AG10803 (cell line): ENCODE results near the gene DLG5.

Source experiments
- DNase-seq: peaks from one replicate; pipeline ENCODE4 v3.0.0; 2010; ENCODE audit warnings: low read depth
- H3K4me3 ChIP-seq: 2 replicates; pipeline ENCODE4 v1.5.1; 2011; ENCODE audit warnings: mild to moderate bottlenecking, low read length, control low read depth
- CTCF ChIP-seq: conservative IDR thresholded peaks from 2 replicates; pipeline ENCODE4 v1.5.1; 2011; ENCODE audit warnings: mild to moderate bottlenecking, low read length, control low read depth, inconsistent platforms

The DLG5 gene

GRCh38 chr10:77841711-77842375, 84.7 kb downstream of the DLG5 start:
- H3K4me3 ChIP-seq: no peak overlapping the region
- TF ChIP-seq CTCF: no peak
- DNase-seq: no peak

GRCh38 chr10:77840636-77841035, 85.9 kb downstream of the DLG5 start:
- H3K4me3 ChIP-seq: no peak overlapping the region
- TF ChIP-seq CTCF: no peak
- no peak for DNase-seq

GRCh38 chr10:77837925-77838595, 88.5 kb downstream of the DLG5 start:
- TF ChIP-seq CTCF: no peak
- no peak for DNase-seq
- no peak overlapping the region for H3K4me3 ChIP-seq

- TF ChIP-seq CTCF: no peak; the same call in 1 of the 2 replicates
- peak; percentile 8 for DNase-seq
- H3K4me3 ChIP-seq: no peak overlapping the region
Measured at GRCh38 chr10:77837248-77837924, 89.2 kb downstream of the DLG5 start.

GRCh38 chr10:77836299-77836820, 90.2 kb downstream of the DLG5 start:
- DNase-seq: peak; percentile 76
- no peak for TF ChIP-seq CTCF
- H3K4me3 ChIP-seq: no peak overlapping the region

GRCh38 chr10:77835669-77836086, 90.9 kb downstream of the DLG5 start:
- DNase-seq: no peak
- TF ChIP-seq CTCF: no peak
- no peak overlapping the region for H3K4me3 ChIP-seq
